IMR-90 (cell line): ENCODE data around the gene NT5DC1.

ENCODE experiments used
- CEBPB ChIP-seq: IDR thresholded peaks from 2 replicates; pipeline ENCODE4 v1.6.1; 2012; ENCODE audit warnings: low read depth, low read length, improper control_type of control experiment
- CHD1 ChIP-seq: IDR thresholded peaks from 2 replicates; pipeline ENCODE4 v1.6.1; 2012; ENCODE audit warnings: low read depth, low read length, improper control_type of control experiment
- FOS ChIP-seq: fragments of 150-350 bp; IDR thresholded peaks from 2 replicates; pipeline ENCODE4 v1.6.1; 2016; ENCODE audit warnings: low read depth, low read length
- NFE2L2 ChIP-seq: fragments of 150-350 bp; IDR thresholded peaks from 2 replicates; pipeline ENCODE4 v1.6.1; 2016; ENCODE audit warnings: low read depth, mild to moderate bottlenecking, low read length
- POLR2A ChIP-seq: IDR thresholded peaks from 2 replicates; pipeline ENCODE4 v1.6.1; 2012; ENCODE audit warnings: mild to moderate bottlenecking, low read depth, low read length
- RFX5 ChIP-seq: IDR thresholded peaks from 2 replicates; pipeline ENCODE4 v1.8.0; 2012; ENCODE audit warnings: low read depth, mild to moderate bottlenecking, low read length, moderate library complexity
- TF ChIP-seq, protein P1 (sequence below): conservative IDR thresholded peaks from 2 replicates; pipeline ENCODE4 v1.5.1; 2012; ENCODE audit warnings: mild to moderate bottlenecking, low read depth, low read length, improper control_type of control experiment
- TF ChIP-seq, protein P2 (sequence below): fragments of 150-350 bp; IDR thresholded peaks from 2 replicates; pipeline ENCODE4 v1.6.1; 2017; ENCODE audit warnings: mild to moderate bottlenecking, antibody characterized with exemption, low read length, low read depth

DNA sequence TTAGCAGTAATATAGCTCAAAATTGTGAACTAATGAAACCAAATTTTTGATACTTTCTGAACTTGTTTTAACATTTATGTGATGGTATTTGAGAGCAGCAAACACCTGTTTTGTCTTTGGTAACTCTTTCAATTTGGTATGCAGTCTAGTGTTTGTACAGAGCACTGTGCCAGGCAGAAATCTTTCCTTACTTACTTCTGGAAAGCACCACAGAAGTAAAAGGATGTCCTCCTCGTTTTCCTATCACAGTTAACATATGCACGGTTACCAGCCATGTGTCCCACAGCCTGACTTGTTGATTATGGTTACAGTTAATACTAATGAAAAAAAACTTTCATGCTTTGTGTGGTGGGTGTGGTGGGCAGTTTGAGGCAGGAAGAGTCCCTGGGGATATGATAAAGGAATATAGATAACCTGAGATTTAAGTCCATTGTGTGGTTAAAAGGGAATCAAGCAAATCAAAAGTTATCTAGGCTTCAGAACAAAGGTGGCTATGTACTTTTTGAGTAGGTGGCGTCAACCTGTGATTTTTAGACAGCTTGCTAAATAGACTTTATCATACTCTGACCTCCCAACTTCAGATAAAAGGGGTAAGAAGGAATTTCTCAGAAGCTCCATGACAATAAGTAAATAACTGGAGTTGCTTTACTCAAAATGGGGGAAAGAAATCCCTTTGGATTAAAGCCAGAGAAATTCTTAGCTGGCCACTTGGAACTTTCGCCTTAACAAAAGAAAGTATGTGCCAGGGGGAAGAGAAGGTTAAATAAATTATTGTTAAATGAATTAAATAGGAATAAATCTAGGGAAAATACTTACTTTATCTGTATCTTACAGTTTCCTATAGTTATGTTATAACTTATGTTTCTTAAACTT, 45.4 kb downstream of the NT5DC1 start:
- no peak for TF ChIP-seq POLR2A
- no peak for TF ChIP-seq FOS
- TF ChIP-seq, protein P1, sequence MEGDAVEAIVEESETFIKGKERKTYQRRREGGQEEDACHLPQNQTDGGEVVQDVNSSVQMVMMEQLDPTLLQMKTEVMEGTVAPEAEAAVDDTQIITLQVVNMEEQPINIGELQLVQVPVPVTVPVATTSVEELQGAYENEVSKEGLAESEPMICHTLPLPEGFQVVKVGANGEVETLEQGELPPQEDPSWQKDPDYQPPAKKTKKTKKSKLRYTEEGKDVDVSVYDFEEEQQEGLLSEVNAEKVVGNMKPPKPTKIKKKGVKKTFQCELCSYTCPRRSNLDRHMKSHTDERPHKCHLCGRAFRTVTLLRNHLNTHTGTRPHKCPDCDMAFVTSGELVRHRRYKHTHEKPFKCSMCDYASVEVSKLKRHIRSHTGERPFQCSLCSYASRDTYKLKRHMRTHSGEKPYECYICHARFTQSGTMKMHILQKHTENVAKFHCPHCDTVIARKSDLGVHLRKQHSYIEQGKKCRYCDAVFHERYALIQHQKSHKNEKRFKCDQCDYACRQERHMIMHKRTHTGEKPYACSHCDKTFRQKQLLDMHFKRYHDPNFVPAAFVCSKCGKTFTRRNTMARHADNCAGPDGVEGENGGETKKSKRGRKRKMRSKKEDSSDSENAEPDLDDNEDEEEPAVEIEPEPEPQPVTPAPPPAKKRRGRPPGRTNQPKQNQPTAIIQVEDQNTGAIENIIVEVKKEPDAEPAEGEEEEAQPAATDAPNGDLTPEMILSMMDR = no peak
- no peak for TF ChIP-seq RFX5
- TF ChIP-seq NFE2L2 = no peak
- TF ChIP-seq CHD1 = no peak
- TF ChIP-seq, protein P2, sequence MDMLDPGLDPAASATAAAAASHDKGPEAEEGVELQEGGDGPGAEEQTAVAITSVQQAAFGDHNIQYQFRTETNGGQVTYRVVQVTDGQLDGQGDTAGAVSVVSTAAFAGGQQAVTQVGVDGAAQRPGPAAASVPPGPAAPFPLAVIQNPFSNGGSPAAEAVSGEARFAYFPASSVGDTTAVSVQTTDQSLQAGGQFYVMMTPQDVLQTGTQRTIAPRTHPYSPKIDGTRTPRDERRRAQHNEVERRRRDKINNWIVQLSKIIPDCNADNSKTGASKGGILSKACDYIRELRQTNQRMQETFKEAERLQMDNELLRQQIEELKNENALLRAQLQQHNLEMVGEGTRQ = no peak
- no peak for TF ChIP-seq CEBPB
